Effector memory CD8-positive, alpha-beta T cell (primary cell): Measurements from ENCODE around the gene TAF8.

Source experiments
- ATAC-seq: fragments of 150-1000 bp; cut with Tn5 transposase; replicated peaks from 2 replicates; pipeline ENCODE4 v1.10.0; 2021; ENCODE audit warnings: mild to moderate bottlenecking, moderate library complexity
- DNase-seq, 3 experiments: peaks; one replicate each; pipeline ENCODE4 v3.0.0; 2021
- H3K27ac Mint-ChIP-seq, 2 donors: one replicate each; pipeline ENCODE4 v1.8.0; 2022; ENCODE audit warnings: mild to moderate bottlenecking in 2 of 2, mixed read lengths in 2 of 2, moderate library complexity in 2 of 2
- H3K27me3 Mint-ChIP-seq, 2 donors: one replicate each; pipeline ENCODE4 v1.8.0; 2022; ENCODE audit warnings: mixed read lengths in 2 of 2
- H3K36me3 Mint-ChIP-seq: one replicate; pipeline ENCODE4 v1.8.0; 2022; ENCODE audit warnings: mild to moderate bottlenecking, moderate library complexity, mixed read lengths; ENCODE audit not compliant: insufficient read depth
- H3K4me1 Mint-ChIP-seq, 2 donors: one replicate each; pipeline ENCODE4 v1.8.0; 2022; ENCODE audit warnings: low read depth in 2 of 2, mixed read lengths in 2 of 2
- H3K4me3 Mint-ChIP-seq, 2 donors: one replicate each; pipeline ENCODE4 v1.8.0; 2022; ENCODE audit warnings: mild to moderate bottlenecking in 2 of 2, mixed read lengths in 2 of 2, moderate library complexity in 2 of 2
- H3K9me3 Mint-ChIP-seq, 2 donors: one replicate each; pipeline ENCODE4 v1.8.0; 2022; ENCODE audit warnings: mixed read lengths in 2 of 2

TAF8 gene

GRCh38 chr6:42118162-42119001 is 68.1 kb downstream of the TAF8 start:
- ATAC-seq (no peak), DNase-seq (no peak)
- no peaks in the 10 kb centered on the region for H3K4me1 Mint-ChIP-seq
- H3K36me3 Mint-ChIP-seq = no peaks in the 10 kb centered on the region
- H3K27me3 Mint-ChIP-seq = peaks cover 11 to 24% of the 10 kb centered on the region in 2 donors
- H3K27ac Mint-ChIP-seq = no peak overlapping the region
- no peaks in the 10 kb centered on the region for H3K9me3 Mint-ChIP-seq
- no peak overlapping the region for H3K4me3 Mint-ChIP-seq

GRCh38 chr6:42120895-42121865 is 70.9 kb downstream of the TAF8 start:
- ATAC-seq = no peak
- Mint-ChIP-seq H3K4me3 (no peak overlapping the region), H3K27me3 (peaks cover 10 to 15% of the 10 kb centered on the region in 2 donors), H3K4me1 (no peaks in the 10 kb centered on the region), H3K36me3 (no peaks in the 10 kb centered on the region), H3K9me3 (no peaks in the 10 kb centered on the region), H3K27ac (no peak overlapping the region)
- DNase-seq = no peak

GRCh38 chr6:42123379-42124103 is 73.2 kb downstream of the TAF8 start:
- H3K27me3 Mint-ChIP-seq = no peaks in the 10 kb centered on the region
- ATAC-seq (no peak), DNase-seq (no peak)
- peak overlapping the region in 1 of 2 donors; percentile 9 for H3K27ac Mint-ChIP-seq
- H3K9me3 Mint-ChIP-seq = no peaks in the 10 kb centered on the region
- no peaks in the 10 kb centered on the region for H3K4me1 Mint-ChIP-seq
- no peaks in the 10 kb centered on the region for H3K36me3 Mint-ChIP-seq
- no peak overlapping the region for H3K4me3 Mint-ChIP-seq

DNA sequence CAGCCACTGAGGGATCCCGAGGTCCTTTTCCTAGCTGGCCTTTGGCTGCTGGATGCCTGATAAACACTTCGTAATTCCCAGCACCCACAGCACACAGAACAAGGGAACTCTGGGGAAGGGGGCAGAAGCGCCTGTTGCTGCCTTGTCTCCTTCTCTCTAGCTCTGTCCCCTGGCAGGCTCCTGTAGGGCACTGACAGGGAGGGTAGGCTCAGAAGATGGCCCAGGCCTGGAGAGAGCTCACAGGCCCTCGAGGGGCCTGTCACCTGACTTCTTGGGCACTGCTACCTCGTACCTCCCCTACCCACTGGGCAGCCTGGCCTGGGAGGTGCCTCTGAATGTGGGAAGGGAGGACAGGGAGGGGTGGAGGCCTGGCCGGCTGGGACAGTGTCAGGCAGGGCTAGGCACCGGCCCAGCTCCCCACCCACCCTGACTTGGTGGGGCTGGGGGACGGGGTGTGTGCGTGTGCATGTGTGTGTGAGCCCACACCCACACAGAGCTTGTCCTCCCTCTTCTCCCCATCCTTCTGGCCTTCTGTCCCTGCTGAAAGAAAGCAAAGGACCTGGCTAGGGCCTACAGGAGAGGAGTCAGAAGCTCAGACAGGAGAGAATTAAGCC is 74.0 kb downstream of the TAF8 start:
- H3K4me3 Mint-ChIP-seq = no peak overlapping the region
- H3K4me1 Mint-ChIP-seq = no peaks in the 10 kb centered on the region
- ATAC-seq = no peak
- H3K27ac Mint-ChIP-seq = no peak overlapping the region
- no peaks in the 10 kb centered on the region for H3K36me3 Mint-ChIP-seq
- no peaks in the 10 kb centered on the region for H3K9me3 Mint-ChIP-seq
- DNase-seq = no peak
- H3K27me3 Mint-ChIP-seq = no peaks in the 10 kb centered on the region

- no peak for DNase-seq
- H3K4me1 Mint-ChIP-seq = no peaks in the 10 kb centered on the region
- H3K4me3 Mint-ChIP-seq = no peak overlapping the region
- H3K27ac Mint-ChIP-seq = no peak overlapping the region
- H3K36me3 Mint-ChIP-seq = no peaks in the 10 kb centered on the region
- no peak for ATAC-seq
- no peaks in the 10 kb centered on the region for H3K9me3 Mint-ChIP-seq
- H3K27me3 Mint-ChIP-seq = peaks cover 3% of the 10 kb centered on the region in 2 donors
Observed at GRCh38 chr6:42125231-42125630, 74.9 kb downstream of the TAF8 start.

GRCh38 chr6:42125663-42126062 is 75.3 kb downstream of the TAF8 start:
- Mint-ChIP-seq H3K9me3 (no peaks in the 10 kb centered on the region), H3K27me3 (peaks cover 5 to 8% of the 10 kb centered on the region in 2 donors), H3K27ac (no peak overlapping the region), H3K4me3 (no peak overlapping the region), H3K36me3 (no peaks in the 10 kb centered on the region), H3K4me1 (no peaks in the 10 kb centered on the region)
- no peak for ATAC-seq
- DNase-seq = no peak

GRCh38 chr6:42128460-42129359 is 78.4 kb downstream of the TAF8 start:
- H3K36me3 Mint-ChIP-seq = no peaks in the 10 kb centered on the region

GRCh38 chr6:42129360-42129676 is 79.0 kb downstream of the TAF8 start:
- no peaks in the 10 kb centered on the region for H3K36me3 Mint-ChIP-seq
- H3K4me3 Mint-ChIP-seq = no peak overlapping the region
- no peaks in the 10 kb centered on the region for H3K4me1 Mint-ChIP-seq
- no peak for DNase-seq
- no peaks in the 10 kb centered on the region for H3K9me3 Mint-ChIP-seq
- no peak overlapping the region for H3K27ac Mint-ChIP-seq
- peaks cover 5 to 18% of the 10 kb centered on the region in 2 donors for H3K27me3 Mint-ChIP-seq
- ATAC-seq = no peak

More at GRCh38 chr6:42128460-42129359, 78.4 kb downstream of the TAF8 start:
- Mint-ChIP-seq H3K4me1 (no peaks in the 10 kb centered on the region), H3K4me3 (no peak overlapping the region), H3K27ac (peak overlapping the region in 1 of 2 donors; percentile 49), H3K9me3 (no peaks in the 10 kb centered on the region), H3K27me3 (peaks cover 5 to 18% of the 10 kb centered on the region in 2 donors)
- ATAC-seq = no peak
- no peak for DNase-seq

DNA sequence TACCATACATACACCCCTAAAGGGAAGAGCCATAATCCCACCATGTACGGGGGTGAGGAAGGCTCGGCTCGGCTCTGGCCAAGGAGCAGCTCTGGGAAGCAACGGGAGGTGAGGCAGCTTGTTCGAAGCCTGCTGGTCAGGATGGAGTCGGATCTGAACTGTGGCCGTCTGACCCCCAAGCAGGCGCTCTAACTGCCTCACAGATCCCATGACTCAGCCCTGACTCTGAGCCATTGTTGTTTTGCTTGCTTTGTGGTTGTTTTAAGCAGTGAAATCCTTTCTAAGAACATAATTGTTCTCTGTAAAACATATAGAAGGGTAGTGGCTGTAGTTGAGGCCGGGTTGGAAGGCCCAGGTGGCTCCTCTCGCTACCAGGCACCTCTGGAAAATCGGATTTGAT is 81.2 kb downstream of the TAF8 start:
- Mint-ChIP-seq H3K9me3 (no peaks in the 10 kb centered on the region), H3K27me3 (peaks cover 5 to 18% of the 10 kb centered on the region in 2 donors), H3K36me3 (no peaks in the 10 kb centered on the region), H3K4me1 (no peaks in the 10 kb centered on the region), H3K4me3 (no peak overlapping the region), H3K27ac (no peak overlapping the region)
- ATAC-seq (no peak), DNase-seq (no peak)

GRCh38 chr6:42133926-42134325 is 83.6 kb downstream of the TAF8 start:
- no peak for DNase-seq
- H3K27ac Mint-ChIP-seq = no peak overlapping the region
- no peak overlapping the region for H3K4me3 Mint-ChIP-seq

DNA sequence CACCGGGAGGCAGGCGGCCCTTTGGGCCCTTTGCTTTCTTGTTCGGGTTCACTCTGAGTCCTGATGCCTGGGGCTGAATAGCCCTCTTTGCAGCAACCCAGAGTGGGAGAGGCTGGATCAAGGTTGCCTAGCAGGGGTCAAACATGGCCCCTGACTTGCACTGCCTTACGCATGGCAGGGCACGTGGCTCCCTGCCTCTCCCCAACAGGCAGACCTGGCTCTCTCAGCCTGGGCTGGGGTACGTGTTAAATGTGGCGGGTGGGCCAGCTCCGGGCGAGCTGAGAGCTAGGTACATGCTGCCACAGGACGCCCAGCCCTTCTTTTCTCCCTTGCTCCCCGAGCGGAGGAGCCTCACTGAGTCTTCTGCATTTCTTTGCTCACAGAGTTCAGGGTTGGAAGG is 84.8 kb downstream of the TAF8 start:
- H3K9me3 Mint-ChIP-seq = no peaks in the 10 kb centered on the region
- H3K4me3 Mint-ChIP-seq = no peak overlapping the region
- H3K4me1 Mint-ChIP-seq = no peaks in the 10 kb centered on the region
- H3K27me3 Mint-ChIP-seq = peaks cover 3 to 20% of the 10 kb centered on the region in 2 donors
- ATAC-seq (no peak), DNase-seq (no peak)
- no peak overlapping the region for H3K27ac Mint-ChIP-seq
- H3K36me3 Mint-ChIP-seq = no peaks in the 10 kb centered on the region

More at GRCh38 chr6:42133926-42134325, 83.6 kb downstream of the TAF8 start:
- H3K27me3 Mint-ChIP-seq = peaks cover 5 to 18% of the 10 kb centered on the region in 2 donors
- no peaks in the 10 kb centered on the region for H3K36me3 Mint-ChIP-seq
- no peaks in the 10 kb centered on the region for H3K4me1 Mint-ChIP-seq
- no peaks in the 10 kb centered on the region for H3K9me3 Mint-ChIP-seq
- no peak for ATAC-seq

DNA sequence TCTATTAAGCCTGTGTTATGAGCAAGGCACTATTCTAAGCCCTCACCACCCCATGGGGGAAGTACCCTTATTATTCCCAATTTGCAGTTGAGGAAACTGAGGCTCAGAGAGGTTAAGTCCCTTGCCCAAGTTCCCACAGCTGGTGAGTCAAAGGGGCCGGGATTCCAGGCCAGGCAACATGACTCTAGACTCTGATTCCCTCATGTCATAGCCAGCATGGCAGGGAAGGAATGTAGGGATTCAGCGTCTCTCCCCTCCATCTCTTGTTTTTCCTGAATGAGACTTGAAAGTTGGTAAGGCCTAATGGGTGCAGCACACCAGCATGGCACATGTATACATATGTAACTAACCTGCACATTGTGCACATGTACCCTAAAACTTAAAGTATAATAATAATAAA is 85.4 kb downstream of the TAF8 start:
- ATAC-seq = no peak
- Mint-ChIP-seq H3K9me3 (no peaks in the 10 kb centered on the region), H3K4me3 (no peak overlapping the region), H3K27me3 (peaks cover 0 to 20% of the 10 kb centered on the region in 2 donors), H3K4me1 (no peaks in the 10 kb centered on the region), H3K36me3 (no peaks in the 10 kb centered on the region), H3K27ac (no peak overlapping the region)
- no peak for DNase-seq
